OCI-LY7 (cell line): ENCODE results near the gene THUMPD3. TPM values are rescaled to one million over a fixed set of nuclear protein-coding genes. Genes with fewer than 3 reads are reported as not detected.

Experiments used
- BruUV-seq: library from RNA; stranded (reverse); fragments of 400-500 nt; replicated peaks from 2 replicates; lab custom pipeline; 2021; lab: Mats Ljungman, UMichigan
- CTCF ChIA-PET: fragments of 300-600 bp; sonication (Branson Sonifier 250); formaldehyde crosslinking; loops from one replicate; lab custom pipeline; 2022; ENCODE audit warnings: antibody characterized with exemption; ENCODE audit not compliant: unreplicated experiment; lab: Charles Lee
- POLR2A ChIA-PET: fragments of 300-600 bp; sonication (Branson Sonifier 250); formaldehyde crosslinking; loops from one replicate; lab custom pipeline; 2022; ENCODE audit warnings: antibody characterized with exemption; lab: Charles Lee
- DNase-seq: peaks from one replicate; pipeline ENCODE4 v3.0.0-alpha.2; 2015; ENCODE audit warnings: low spot score
- H2AFZ ChIP-seq: fragments of 200-600 bp; sonication (generic), shearing (Covaris generic); 2 replicates; pipeline ENCODE4 v1.6.1; 2014; ENCODE audit warnings: mild to moderate bottlenecking, antibody characterized with exemption, low read length, moderate library complexity
- H3K27ac ChIP-seq: fragments of 200-600 bp; sonication (generic); 2 replicates; pipeline ENCODE4 v1.5.1; 2014; ENCODE audit warnings: mixed run types, low read depth, mild to moderate bottlenecking, moderate library complexity, low read length, inconsistent platforms; ENCODE audit not compliant: poor library complexity, severe bottlenecking
- H3K36me3 ChIP-seq: fragments of 200-600 bp; sonication (generic); 2 replicates; pipeline ENCODE4 v1.6.1; 2014; ENCODE audit warnings: mild to moderate bottlenecking, antibody characterized with exemption, low read length, moderate library complexity, mixed read lengths; ENCODE audit not compliant: insufficient read depth
- H3K4me1 ChIP-seq: fragments of 200-600 bp; sonication (generic); 2 replicates; pipeline ENCODE4 v1.5.1; 2014; ENCODE audit warnings: mild to moderate bottlenecking, low read length; ENCODE audit not compliant: insufficient read depth, poor library complexity, severe bottlenecking
- H3K4me2 ChIP-seq: fragments of 200-600 bp; sonication (generic); 2 replicates; pipeline ENCODE4 v1.6.1; 2014; ENCODE audit warnings: mild to moderate bottlenecking, low read length
- H3K4me3 ChIP-seq: fragments of 200-600 bp; sonication (generic); 2 replicates; pipeline ENCODE4 v1.5.1; 2014; ENCODE audit warnings: mild to moderate bottlenecking, low read depth, low read length; ENCODE audit not compliant: poor library complexity, severe bottlenecking
- H3K79me2 ChIP-seq: fragments of 200-600 bp; sonication (generic); 2 replicates; pipeline ENCODE4 v1.6.1; 2016; ENCODE audit warnings: low read depth, mild to moderate bottlenecking, low read length, moderate library complexity, mixed read lengths; ENCODE audit not compliant: insufficient read depth
- H3K9me2 ChIP-seq: fragments of 200-600 bp; sonication (generic); 2 replicates; pipeline ENCODE4 v1.6.1; 2016; ENCODE audit warnings: mild to moderate bottlenecking, low read length, mixed read lengths; ENCODE audit not compliant: insufficient read depth
- H3K9me3 ChIP-seq: fragments of 200-600 bp; sonication (generic); 2 replicates; pipeline ENCODE4 v1.6.1; 2014; ENCODE audit warnings: mild to moderate bottlenecking, mixed run types, low read length, mixed read lengths
- H4K20me1 ChIP-seq: fragments of 200-600 bp; sonication (generic); 2 replicates; pipeline ENCODE4 v1.6.1; 2014; ENCODE audit warnings: mild to moderate bottlenecking, antibody characterized with exemption, low read length, moderate library complexity, mixed read lengths; ENCODE audit not compliant: insufficient read depth
- CTCF ChIP-seq: fragments of 200-600 bp; sonication (generic); conservative IDR thresholded peaks from 2 replicates; pipeline ENCODE4 v1.5.1; 2014; ENCODE audit warnings: mild to moderate bottlenecking, antibody characterized with exemption, low read length, moderate library complexity, mixed read lengths
- EZH2phosphoT487 ChIP-seq: fragments of 200-600 bp; sonication (generic); IDR thresholded peaks from 2 replicates; pipeline ENCODE4 v1.6.1; 2018; ENCODE audit warnings: low read depth, borderline replicate concordance, mild to moderate bottlenecking, mixed run types, antibody characterized with exemption, low read length, moderate library complexity, mixed read lengths
- intact Hi-C: fragments of 100-400 bp; cut with micrococcal nuclease; formaldehyde crosslinking; loops from one replicate; pipeline ENCODE4 v1.10.0; 2022; ENCODE audit not compliant: unreplicated experiment
- total RNA-seq, 2 experiments: library from RNA; depleted of rRNA in 1 of 2; stranded (reverse); fragments of >200 nt in 1 of 2; shearing (Covaris generic) in 1 of 2; gene quantifications; 2 replicates each; pipeline ENCODE4 v1.2.3, GENCODE V29; 2014 to 2022

The THUMPD3 gene
- total RNA-seq, 2 experiments from 2014 or later = 12.4 to 58.8 TPM

GRCh38 chr3:9420850-9421549 lies 58.1 kb downstream of the THUMPD3 start:
- no peak overlapping the region for H3K4me2 ChIP-seq
- peaks cover 100% of the 10 kb centered on the region for H3K79me2 ChIP-seq
- H3K36me3 ChIP-seq = peaks cover 76% of the 10 kb centered on the region
- H3K9me2 ChIP-seq = no peaks in the 10 kb centered on the region
- no peak overlapping the region for H3K4me3 ChIP-seq
- intact Hi-C loops = loop anchor here (5.0 kb wide), 1 partner anchor 69 kb away; no protein-coding TSS in a partner anchor
- TF ChIP-seq CTCF (no peak), EZH2phosphoT487 (no peak)
- H2AFZ ChIP-seq = no peak overlapping the region
- ChIA-PET POLR2A (interaction anchor here (1.1 to 2.3 kb wide), 7 partner anchors 10 to 26 kb away, joined by 3 to 8 read pairs (median 4); no protein-coding TSS in a partner anchor), CTCF (no interaction called here)
- BruUV-seq = no TSS peak
- no peaks in the 10 kb centered on the region for H3K9me3 ChIP-seq
- no peak for DNase-seq
- H3K27ac ChIP-seq = no peak overlapping the region
- H4K20me1 ChIP-seq = peaks cover 50% of the 10 kb centered on the region
- H3K4me1 ChIP-seq = peaks cover 5% of the 10 kb centered on the region

- Histone ChIP-seq H2AFZ (no peak overlapping the region), H3K9me2 (no peaks in the 10 kb centered on the region), H4K20me1 (peaks cover 50% of the 10 kb centered on the region), H3K27ac (peak overlapping the region; percentile 45), H3K9me3 (no peaks in the 10 kb centered on the region), H3K36me3 (peaks cover 81% of the 10 kb centered on the region), H3K79me2 (peaks cover 93% of the 10 kb centered on the region), H3K4me3 (no peak overlapping the region), H3K4me2 (no peak overlapping the region), H3K4me1 (peaks cover 5% of the 10 kb centered on the region)
- POLR2A ChIA-PET = no interaction called here
- CTCF ChIA-PET = no interaction called here
- DNase-seq = no peak
- BruUV-seq = no TSS peak
- TF ChIP-seq EZH2phosphoT487 = no peak
- TF ChIP-seq CTCF = peak; percentile 61
- intact Hi-C loops = loop anchor here (5.0 kb wide), 1 partner anchor 71 kb away; no protein-coding TSS in a partner anchor
Measured at GRCh38 chr3:9422712-9423424, 60.0 kb downstream of the THUMPD3 start.
